IMR-90 (cell line): ENCODE results near the gene TNFRSF11A. TPM values are rescaled to one million over a fixed set of nuclear protein-coding genes. Genes with fewer than 3 reads are reported as not detected.

Experiments used
- ATAC-seq: fragments of 200-7000 bp; cut with Tn5 transposase; 2 replicates; pipeline ENCODE4 v1.9.1; 2020; ENCODE audit warnings: low read depth, mild to moderate bottlenecking, moderate library complexity
- BruUV-seq: library from RNA; stranded (reverse); fragments of 400-500 nt; replicated peaks from 2 replicates; lab custom pipeline; 2021; lab: Mats Ljungman, UMichigan
- CTCF ChIA-PET: fragments of 300-600 bp; formaldehyde crosslinking; extraction: SDS; loops from one replicate; lab custom pipeline; 2021; ENCODE audit warnings: antibody characterized with exemption; lab: Yijun Ruan, JAX
- POLR2A ChIA-PET: fragments of 300-600 bp; sonication (Branson Sonifier 250); formaldehyde crosslinking; loops from one replicate; lab custom pipeline; 2022; ENCODE audit warnings: antibody characterized with exemption; ENCODE audit not compliant: unreplicated experiment; lab: Charles Lee
- DNase-seq: peaks from one replicate; pipeline ENCODE4 v3.0.0; 2013
- H2AFZ ChIP-seq: replicated peaks from 2 replicates; pipeline ENCODE3; 2013; ENCODE audit warnings: low read length, mild to moderate bottlenecking; ENCODE audit not compliant: poor library complexity
- H2AK5ac ChIP-seq: 2 replicates; pipeline ENCODE4 v1.6.1; 2013; ENCODE audit warnings: low read depth, low read length, inconsistent platforms
- H2AK9ac ChIP-seq: replicated peaks from 2 replicates; pipeline ENCODE3; 2013; ENCODE audit warnings: mild to moderate bottlenecking, low read depth, low read length, moderate library complexity; ENCODE audit not compliant: poor library complexity
- H2BK120ac ChIP-seq: 2 replicates; pipeline ENCODE4 v1.6.1; 2013; ENCODE audit warnings: low read depth, low read length, inconsistent platforms
- H2BK15ac ChIP-seq: 3 replicates; pipeline ENCODE4 v1.6.1; 2013; ENCODE audit warnings: low read depth, low read length, inconsistent platforms
- H2BK20ac ChIP-seq: 2 replicates; pipeline ENCODE4 v1.6.1; 2013; ENCODE audit warnings: low read depth, mild to moderate bottlenecking, inconsistent platforms, low read length, moderate library complexity
- H2BK5ac ChIP-seq: 2 replicates; pipeline ENCODE4 v1.6.1; 2013; ENCODE audit warnings: mild to moderate bottlenecking, low read depth, low read length, inconsistent platforms; ENCODE audit not compliant: poor library complexity, severe bottlenecking
- H3K14ac ChIP-seq: replicated peaks from 2 replicates; pipeline ENCODE4 v1.6.1; 2013; ENCODE audit warnings: low read depth, low read length, inconsistent platforms
- H3K18ac ChIP-seq: 2 replicates; pipeline ENCODE4 v1.6.1; 2013; ENCODE audit warnings: low read depth, low read length, control low read depth
- H3K23ac ChIP-seq: 2 replicates; pipeline ENCODE4 v1.6.1; 2013; ENCODE audit warnings: low read depth, low read length, inconsistent platforms
- H3K27ac ChIP-seq: 2 replicates; pipeline ENCODE4 v1.5.1; 2013; ENCODE audit warnings: mild to moderate bottlenecking, control low read depth, low read length; ENCODE audit not compliant: insufficient read depth
- H3K27me3 ChIP-seq: 2 replicates; pipeline ENCODE4 v1.6.1; 2013; ENCODE audit warnings: low read length; ENCODE audit not compliant: control insufficient read depth, insufficient read depth
- H3K36me3 ChIP-seq: 2 replicates; pipeline ENCODE4 v1.6.1; 2013; ENCODE audit warnings: low read length, mixed read lengths; ENCODE audit not compliant: control insufficient read depth, insufficient read depth
- H3K4ac ChIP-seq: 2 replicates; pipeline ENCODE4 v1.6.1; 2013; ENCODE audit warnings: low read depth, low read length, inconsistent platforms
- H3K4me1 ChIP-seq: 2 replicates; pipeline ENCODE4 v1.6.1; 2013; ENCODE audit warnings: low read length, mixed read lengths; ENCODE audit not compliant: control insufficient read depth, insufficient read depth
- H3K4me2 ChIP-seq: 2 replicates; pipeline ENCODE4 v1.6.1; 2013; ENCODE audit warnings: low read depth, mild to moderate bottlenecking, control low read depth, low read length, moderate library complexity
- H3K4me3 ChIP-seq: 2 replicates; pipeline ENCODE4 v1.5.1; 2013; ENCODE audit warnings: low read depth, mild to moderate bottlenecking, control low read depth, low read length, moderate library complexity; ENCODE audit not compliant: insufficient read depth
- H3K56ac ChIP-seq: 2 replicates; pipeline ENCODE4 v1.6.1; 2013; ENCODE audit warnings: low read length, inconsistent platforms; ENCODE audit not compliant: insufficient read depth; ENCODE audit errors: extremely low read depth
- H3K79me1 ChIP-seq, 2 experiments: 2 replicates each; pipeline ENCODE4 v1.6.1; 2013; ENCODE audit warnings: low read length in 2 of 2, inconsistent platforms in 1 of 2, low read depth in 1 of 2
- H3K9ac ChIP-seq: 2 replicates; pipeline ENCODE4 v1.6.1; 2013; ENCODE audit warnings: low read depth, low read length, control low read depth
- H3K9me1 ChIP-seq: 2 replicates; pipeline ENCODE4 v1.6.1; 2013; ENCODE audit warnings: low read length, inconsistent platforms; ENCODE audit not compliant: insufficient read depth
- H3K9me3 ChIP-seq: 2 replicates; pipeline ENCODE4 v1.6.1; 2013; ENCODE audit warnings: low read length; ENCODE audit not compliant: control insufficient read depth, insufficient read depth
- H4K20me1 ChIP-seq: 2 replicates; pipeline ENCODE4 v1.6.1; 2013; ENCODE audit warnings: low read length, inconsistent platforms; ENCODE audit not compliant: insufficient read depth
- H4K5ac ChIP-seq: 2 replicates; pipeline ENCODE4 v1.6.1; 2013; ENCODE audit warnings: mild to moderate bottlenecking, low read depth, low read length, control low read depth
- H4K8ac ChIP-seq, 2 experiments: 2 replicates each; pipeline ENCODE4 v1.6.1; 2013; ENCODE audit warnings: low read depth in 2 of 2, low read length in 2 of 2, control low read depth in 1 of 2, inconsistent platforms in 1 of 2
- H4K91ac ChIP-seq: 2 replicates; pipeline ENCODE4 v1.6.1; 2013; ENCODE audit warnings: low read depth, low read length, inconsistent platforms; ENCODE audit not compliant: insufficient read depth
- CHD1 ChIP-seq: IDR thresholded peaks from 2 replicates; pipeline ENCODE4 v1.6.1; 2012; ENCODE audit warnings: low read depth, low read length, improper control_type of control experiment
- ELK1 ChIP-seq: fragments of 150-350 bp; IDR thresholded peaks from 2 replicates; pipeline ENCODE4 v1.6.1; 2016; ENCODE audit warnings: low read depth, mild to moderate bottlenecking, low read length, moderate library complexity, borderline replicate concordance
- MXI1 ChIP-seq: IDR thresholded peaks from 2 replicates; pipeline ENCODE4 v1.6.1; 2012; ENCODE audit warnings: low read depth, mild to moderate bottlenecking, low read length, moderate library complexity, borderline replicate concordance
- NFE2L2 ChIP-seq: fragments of 150-350 bp; IDR thresholded peaks from 2 replicates; pipeline ENCODE4 v1.6.1; 2016; ENCODE audit warnings: low read depth, mild to moderate bottlenecking, low read length
- POLR2A ChIP-seq: IDR thresholded peaks from 2 replicates; pipeline ENCODE4 v1.6.1; 2012; ENCODE audit warnings: mild to moderate bottlenecking, low read depth, low read length
- RAD21 ChIP-seq: IDR thresholded peaks from 2 replicates; pipeline ENCODE4 v1.6.1; 2012; ENCODE audit warnings: low read length, improper control_type of control experiment
- RCOR1 ChIP-seq: IDR thresholded peaks from 2 replicates; pipeline ENCODE4 v1.6.1; 2012; ENCODE audit warnings: mild to moderate bottlenecking, low read length, improper control_type of control experiment; ENCODE audit not compliant: insufficient replicate concordance
- USF2 ChIP-seq: fragments of 150-350 bp; IDR thresholded peaks from 2 replicates; pipeline ENCODE4 v1.6.1; 2017; ENCODE audit warnings: mild to moderate bottlenecking, antibody characterized with exemption, low read length, low read depth
- WGBS, 2 experiments: methylation state at CpG; one replicate each; pipeline versions ENCODE4 v1.1.5 to v1.1.7; 2013; ENCODE audit warnings: missing lambda C conversion rate in 2 of 2; ENCODE audit not compliant: insufficient read length in 1 of 2; ENCODE audit errors: extremely low coverage in 2 of 2; 5-methylcytosine and 5-hydroxymethylcytosine counted together
- dilution Hi-C: fragments of 300-500 bp; cut with HindIII; formaldehyde crosslinking; loops from one replicate; pipeline ENCODE4 v1.14.3; 2018; ENCODE audit warnings: low sequenced_read_pairs; ENCODE audit not compliant: unreplicated experiment
- in situ Hi-C: fragments of 300-500 bp; cut with MboI; formaldehyde crosslinking; loops from 3 replicates; pipeline ENCODE4 v1.14.3; 2019; ENCODE audit warnings: low sequenced_read_pairs, inconsistent platforms, mixed read lengths
- intact Hi-C: fragments of 100-400 bp; cut with micrococcal nuclease; formaldehyde crosslinking; loops from 2 replicates; pipeline ENCODE4 v1.10.0; 2022
- polyA plus RNA-seq, 3 experiments: library from polyadenylated mRNA; depleted of rRNA; stranded (reverse); fragments of >200 nt; gene quantifications; 2 replicates each; pipeline ENCODE4 v1.2.3, GENCODE V29; 2012; ENCODE audit warnings: low replicate concordance in 1 of 3
- total RNA-seq: library from RNA; depleted of rRNA; stranded (reverse); fragments of >200 nt; gene quantifications from 2 replicates; pipeline ENCODE4 v1.2.3, GENCODE V29; 2012
- TF ChIP-seq, protein P1 (sequence below): conservative IDR thresholded peaks from 2 replicates; pipeline ENCODE4 v1.5.1; 2012; ENCODE audit warnings: mild to moderate bottlenecking, low read depth, low read length, improper control_type of control experiment

Gene TNFRSF11A
- total and polyA plus RNA-seq, 2 of the 4 experiments (the other 2 are of a cell fraction) = under 0.01 TPM; not detected in 1

- peaks cover 8% of the 10 kb centered on the region for H3K27me3 ChIP-seq
- no peak for DNase-seq
Measured at GRCh38 chr18:62379051-62379450, 53.9 kb downstream of the TNFRSF11A start.

More at GRCh38 chr18:62379051-62379450, 53.9 kb downstream of the TNFRSF11A start:
- Histone ChIP-seq H3K4me3 (no peak overlapping the region), H3K14ac (no peak overlapping the region), H2BK20ac (no peak overlapping the region), H3K27ac (no peak overlapping the region), H3K18ac (no peak overlapping the region), H2AFZ (no peak overlapping the region), H2BK5ac (no peak overlapping the region), H2AK5ac (no peak overlapping the region), H4K5ac (no peak overlapping the region), H2BK15ac (no peak overlapping the region), H3K23ac (no peak overlapping the region), H3K36me3 (no peaks in the 10 kb centered on the region), H2AK9ac (no peak overlapping the region), H3K4me2 (no peak overlapping the region), H4K20me1 (no peaks in the 10 kb centered on the region), H2BK120ac (no peak overlapping the region), H3K56ac (no peak overlapping the region), H3K4me1 (no peaks in the 10 kb centered on the region), H3K9me3 (no peaks in the 10 kb centered on the region), H4K8ac (no peak overlapping the region), H3K79me1 (no peaks in the 10 kb centered on the region), H4K91ac (no peak overlapping the region), H3K9me1 (no peaks in the 10 kb centered on the region), H3K4ac (no peak overlapping the region), H3K9ac (no peak overlapping the region)
- POLR2A ChIA-PET = no interaction called here
- BruUV-seq = no TSS peak
- TF ChIP-seq CHD1 (no peak), ELK1 (no peak), MXI1 (no peak), USF2 (no peak), NFE2L2 (no peak), POLR2A (no peak), RCOR1 (no peak), RAD21 (no peak)
- TF ChIP-seq, protein P1, sequence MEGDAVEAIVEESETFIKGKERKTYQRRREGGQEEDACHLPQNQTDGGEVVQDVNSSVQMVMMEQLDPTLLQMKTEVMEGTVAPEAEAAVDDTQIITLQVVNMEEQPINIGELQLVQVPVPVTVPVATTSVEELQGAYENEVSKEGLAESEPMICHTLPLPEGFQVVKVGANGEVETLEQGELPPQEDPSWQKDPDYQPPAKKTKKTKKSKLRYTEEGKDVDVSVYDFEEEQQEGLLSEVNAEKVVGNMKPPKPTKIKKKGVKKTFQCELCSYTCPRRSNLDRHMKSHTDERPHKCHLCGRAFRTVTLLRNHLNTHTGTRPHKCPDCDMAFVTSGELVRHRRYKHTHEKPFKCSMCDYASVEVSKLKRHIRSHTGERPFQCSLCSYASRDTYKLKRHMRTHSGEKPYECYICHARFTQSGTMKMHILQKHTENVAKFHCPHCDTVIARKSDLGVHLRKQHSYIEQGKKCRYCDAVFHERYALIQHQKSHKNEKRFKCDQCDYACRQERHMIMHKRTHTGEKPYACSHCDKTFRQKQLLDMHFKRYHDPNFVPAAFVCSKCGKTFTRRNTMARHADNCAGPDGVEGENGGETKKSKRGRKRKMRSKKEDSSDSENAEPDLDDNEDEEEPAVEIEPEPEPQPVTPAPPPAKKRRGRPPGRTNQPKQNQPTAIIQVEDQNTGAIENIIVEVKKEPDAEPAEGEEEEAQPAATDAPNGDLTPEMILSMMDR = no peak
- intact Hi-C loops (no loop called here), dilution Hi-C loops (no loop called here), in situ Hi-C loops (loop anchor here (10.0 kb wide), 1 partner anchor 64 kb away; no protein-coding TSS in a partner anchor)
- no CpG with 5 or more reads among the region's 5 CpGs for WGBS, 2 experiments
- ATAC-seq = no peak
- CTCF ChIA-PET = interaction anchor here (0.6 kb wide), 1 partner anchor 13 kb away, joined by 4 read pairs; no protein-coding TSS in a partner anchor
